HG02938 (cell line): ENCODE measurements around the gene PLD1.

Experiments
- ATAC-seq: cut with Tn5 transposase; IDR thresholded peaks from one replicate; pipeline ENCODE4 v1.9.1; 2021; ENCODE audit warnings: mild to moderate bottlenecking, moderate library complexity; ENCODE audit not compliant: unreplicated experiment

PLD1 gene

GRCh38 chr3:171678971-171679492 is 131.3 kb downstream of the PLD1 start:
- no peak for ATAC-seq

- ATAC-seq: no peak
Measured at GRCh38 chr3:171677706-171678105, 132.6 kb downstream of the PLD1 start.

- no peak for ATAC-seq
Measured at GRCh38 chr3:171676601-171677175, 133.6 kb downstream of the PLD1 start.

DNA sequence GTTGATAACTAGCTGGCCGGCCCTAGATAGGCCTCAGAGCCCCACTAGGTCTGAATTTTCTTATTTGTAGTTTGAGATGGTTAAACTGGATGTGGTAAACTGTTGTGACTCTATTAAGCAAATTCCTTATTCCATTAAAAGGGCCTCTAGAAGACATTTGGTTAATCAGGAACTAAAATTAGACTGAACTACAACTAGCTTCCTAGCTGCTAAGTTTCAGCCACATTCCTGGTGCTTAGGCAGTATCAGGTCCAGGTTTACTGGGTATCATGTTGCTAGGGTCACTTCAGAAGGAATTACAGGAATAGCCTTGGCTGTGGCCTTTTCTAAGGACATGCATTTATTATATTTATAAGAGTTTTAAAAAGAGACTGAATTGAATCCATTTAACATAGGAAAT is 136.3 kb downstream of the PLD1 start:
- ATAC-seq: no peak

GRCh38 chr3:171672538-171672937 is 137.7 kb downstream of the PLD1 start:
- no peak for ATAC-seq

DNA sequence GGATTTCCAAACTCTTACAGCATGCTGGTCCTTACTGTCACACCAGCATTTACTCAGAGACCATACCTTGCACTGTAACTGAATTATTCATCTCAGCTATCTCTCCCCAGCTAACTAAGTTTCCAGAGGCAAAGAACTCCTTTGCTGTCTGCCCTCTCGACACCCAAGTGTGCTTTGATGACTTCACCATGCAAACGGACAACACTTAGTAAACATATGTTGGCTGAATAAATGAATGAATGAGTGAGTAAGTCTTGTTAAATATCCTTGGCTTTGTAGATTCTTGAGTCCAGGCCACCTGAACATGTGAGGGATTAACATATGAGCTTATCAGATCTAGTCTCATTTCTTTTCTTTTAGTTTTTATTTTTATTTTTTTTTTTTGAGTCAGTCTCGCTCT is 138.2 kb downstream of the PLD1 start:
- no peak for ATAC-seq

- no peak for ATAC-seq
Measured at GRCh38 chr3:171671709-171672108, 138.6 kb downstream of the PLD1 start.

DNA sequence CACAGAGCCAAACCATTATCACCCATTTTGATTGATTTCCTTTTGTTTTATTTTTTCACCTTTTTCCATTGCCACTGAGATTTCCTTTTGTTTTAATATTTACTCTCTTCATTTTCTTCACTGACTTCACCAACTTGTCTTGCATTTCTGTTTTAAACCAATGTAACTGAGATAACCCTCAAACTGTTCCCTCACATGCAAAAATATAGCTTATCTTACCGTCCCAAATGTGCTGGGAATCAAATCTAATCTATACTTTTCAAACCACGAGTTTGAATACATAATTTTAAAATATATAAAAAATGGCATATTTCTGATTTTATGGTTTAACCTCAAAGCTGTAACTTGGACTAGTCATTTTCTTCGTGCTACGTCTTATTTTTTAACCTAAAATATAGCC is 143.8 kb downstream of the PLD1 start:
- no peak for ATAC-seq

- ATAC-seq: no peak
Measured at GRCh38 chr3:171663805-171664204, 146.5 kb downstream of the PLD1 start.

DNA sequence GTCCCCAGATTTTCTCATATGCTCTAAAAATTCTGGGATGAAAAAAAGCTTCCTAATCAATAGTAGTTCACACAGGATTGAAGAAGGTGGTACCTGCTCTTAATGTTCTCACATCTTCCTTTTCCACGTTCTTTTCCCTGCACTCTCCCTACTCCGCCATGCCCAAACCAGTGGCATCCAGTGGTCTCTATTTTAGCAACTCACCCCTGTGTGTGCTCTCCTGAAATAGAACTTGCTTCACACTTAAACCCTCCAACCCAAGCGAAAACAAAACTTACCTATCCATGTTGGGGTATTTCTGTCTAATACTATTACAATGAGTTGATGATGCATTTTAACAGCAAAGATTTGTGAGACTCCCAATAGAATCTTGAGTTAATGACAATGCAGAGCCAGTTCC is 148.8 kb downstream of the PLD1 start:
- ATAC-seq: no peak

DNA sequence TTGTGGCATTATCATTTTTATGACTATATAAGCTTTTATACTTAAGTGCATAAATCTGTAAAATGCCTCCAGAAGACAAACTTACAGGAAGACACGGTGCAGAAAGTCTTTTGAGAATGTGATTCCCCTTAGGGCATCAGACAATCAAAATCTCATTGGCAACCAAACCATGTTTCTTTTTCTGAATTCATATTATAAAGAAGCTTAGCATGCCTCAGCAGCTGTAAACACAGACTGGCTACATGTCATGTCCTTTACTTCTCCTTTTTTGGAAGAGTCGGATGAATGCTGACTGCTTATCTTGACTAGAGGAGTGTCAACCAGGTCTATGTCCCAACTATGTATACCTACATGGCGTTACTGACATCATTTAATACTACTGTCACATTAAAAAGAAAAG is 150.1 kb downstream of the PLD1 start:
- ATAC-seq: no peak

GRCh38 chr3:171658841-171659240 is 151.4 kb downstream of the PLD1 start:
- no peak for ATAC-seq

DNA sequence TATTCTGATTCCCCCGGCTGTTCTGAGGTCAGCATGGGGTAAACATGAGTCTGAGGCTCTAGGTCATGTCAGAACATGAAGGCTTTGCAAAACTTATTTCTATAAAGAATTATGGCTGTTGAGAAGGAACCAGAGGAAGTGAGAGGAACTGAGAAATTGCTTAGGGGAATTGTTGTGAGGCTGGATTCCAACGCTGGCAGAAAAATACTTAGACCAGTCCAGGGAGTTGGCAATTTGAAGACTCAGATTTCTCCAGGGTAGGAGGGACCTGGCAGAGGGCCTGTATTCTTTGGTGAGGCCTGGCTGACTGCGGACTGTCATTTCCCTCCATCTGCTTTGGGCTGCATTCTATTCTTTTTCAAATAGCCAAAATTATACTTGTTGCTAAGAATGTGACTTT is 155.5 kb downstream of the PLD1 start:
- ATAC-seq: no peak

DNA sequence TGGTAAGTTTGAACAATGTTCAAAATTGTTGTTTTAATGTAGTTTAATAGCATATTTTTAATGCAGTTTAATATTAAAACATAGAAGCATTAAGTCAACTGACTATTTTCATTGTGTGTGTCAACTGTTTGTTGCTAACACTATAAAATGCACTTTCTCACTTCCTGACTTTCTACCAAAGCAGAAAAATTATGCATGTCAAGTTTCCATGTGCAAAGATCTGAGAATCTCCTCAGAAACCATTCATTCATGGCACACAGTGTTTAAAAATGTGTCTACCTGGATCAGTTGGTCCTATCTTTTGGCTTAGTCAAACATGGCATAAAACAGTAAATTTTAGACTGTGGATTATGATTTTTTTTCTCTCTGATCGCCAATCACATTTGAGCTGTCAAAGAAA is 156.0 kb downstream of the PLD1 start:
- no peak for ATAC-seq

DNA sequence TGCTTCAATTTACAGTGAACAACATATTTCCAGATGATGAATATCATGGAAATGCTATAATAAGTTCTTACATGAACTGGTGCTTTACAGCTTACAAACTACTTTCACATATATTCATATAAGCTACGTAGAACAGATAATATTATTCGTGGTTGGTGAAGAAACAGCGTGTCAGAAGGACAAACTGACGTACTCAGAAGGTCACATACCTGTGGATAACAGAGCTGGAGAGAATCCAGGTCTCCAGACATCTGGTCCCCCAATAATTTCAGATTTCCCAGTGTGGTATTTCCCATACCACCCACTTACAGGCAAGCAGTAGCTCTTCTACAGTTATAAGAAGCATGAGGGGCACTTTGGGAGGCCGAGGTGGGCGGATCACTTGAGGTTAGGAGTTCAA is 156.6 kb downstream of the PLD1 start:
- ATAC-seq: no peak

DNA sequence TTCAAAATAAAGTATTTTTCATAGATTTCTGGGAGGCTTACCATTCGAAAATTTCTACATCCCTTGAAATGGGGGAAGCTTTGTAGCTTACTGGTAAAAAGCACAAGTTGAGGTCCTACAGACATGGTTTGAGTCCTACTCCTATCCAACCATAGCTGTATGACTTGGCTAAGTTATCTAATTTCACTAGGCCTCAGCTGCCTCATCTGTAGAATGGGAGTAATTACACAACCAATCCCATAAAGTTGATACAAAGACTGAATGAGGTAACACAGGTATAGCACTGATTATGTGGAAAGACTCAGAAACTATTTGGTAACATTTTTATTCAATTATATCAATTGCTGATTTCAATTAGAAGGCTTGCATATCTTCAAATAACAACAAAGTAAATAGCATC is 157.4 kb downstream of the PLD1 start:
- ATAC-seq: no peak

DNA sequence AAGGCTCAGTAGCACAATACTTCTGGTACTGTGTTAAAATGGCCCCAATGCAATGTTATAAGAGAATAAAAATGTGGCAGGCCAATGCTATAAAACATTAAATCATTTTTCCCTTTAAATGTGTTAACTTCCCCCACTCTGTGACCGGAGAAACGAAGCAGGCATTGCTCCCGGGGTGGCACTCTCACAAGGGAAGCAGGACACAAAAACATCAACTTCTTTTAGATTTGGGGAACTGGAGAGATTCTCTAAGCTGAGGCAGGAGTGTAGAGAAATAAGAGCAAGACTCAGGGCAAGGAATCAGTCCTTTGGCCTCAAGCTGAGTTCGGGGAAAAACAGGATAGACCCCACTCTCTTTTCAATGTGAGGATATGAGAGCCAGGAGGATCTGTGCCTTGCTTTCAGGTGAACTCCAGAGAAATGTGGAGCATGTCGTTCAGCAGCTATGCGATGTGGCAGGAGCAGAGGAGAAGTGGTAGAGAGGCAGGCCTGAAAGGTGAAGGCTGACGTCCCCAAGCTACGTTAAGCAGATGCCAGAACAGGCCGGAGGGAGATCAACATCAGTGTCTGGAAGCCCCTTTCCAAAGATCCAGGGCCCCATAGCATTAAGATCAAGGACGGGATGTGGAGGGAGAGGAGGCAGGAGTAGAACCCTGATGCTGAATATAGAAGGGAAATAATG is 160.2 kb downstream of the PLD1 start:
- ATAC-seq: no peak

DNA sequence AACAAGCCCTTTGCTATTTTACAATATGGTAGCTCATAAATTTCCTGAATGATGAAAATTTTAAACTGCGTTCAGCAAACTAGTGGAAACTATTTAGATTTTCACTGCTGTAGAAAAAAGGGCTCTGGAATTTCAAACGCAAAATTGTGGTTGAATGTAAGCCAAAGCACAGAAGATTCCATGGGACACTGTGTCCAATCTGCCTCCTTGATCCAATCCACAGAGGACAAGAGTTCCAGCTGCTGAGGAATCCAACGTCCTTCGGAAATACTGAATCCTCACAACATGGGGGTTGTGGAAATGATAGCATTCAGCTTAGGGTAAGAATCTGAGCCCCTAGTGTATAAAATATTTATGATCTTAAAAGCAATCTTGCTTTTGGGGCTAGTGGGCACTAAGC is 161.0 kb downstream of the PLD1 start:
- no peak for ATAC-seq

GRCh38 chr3:171648069-171648468 is 162.2 kb downstream of the PLD1 start:
- no peak for ATAC-seq

DNA sequence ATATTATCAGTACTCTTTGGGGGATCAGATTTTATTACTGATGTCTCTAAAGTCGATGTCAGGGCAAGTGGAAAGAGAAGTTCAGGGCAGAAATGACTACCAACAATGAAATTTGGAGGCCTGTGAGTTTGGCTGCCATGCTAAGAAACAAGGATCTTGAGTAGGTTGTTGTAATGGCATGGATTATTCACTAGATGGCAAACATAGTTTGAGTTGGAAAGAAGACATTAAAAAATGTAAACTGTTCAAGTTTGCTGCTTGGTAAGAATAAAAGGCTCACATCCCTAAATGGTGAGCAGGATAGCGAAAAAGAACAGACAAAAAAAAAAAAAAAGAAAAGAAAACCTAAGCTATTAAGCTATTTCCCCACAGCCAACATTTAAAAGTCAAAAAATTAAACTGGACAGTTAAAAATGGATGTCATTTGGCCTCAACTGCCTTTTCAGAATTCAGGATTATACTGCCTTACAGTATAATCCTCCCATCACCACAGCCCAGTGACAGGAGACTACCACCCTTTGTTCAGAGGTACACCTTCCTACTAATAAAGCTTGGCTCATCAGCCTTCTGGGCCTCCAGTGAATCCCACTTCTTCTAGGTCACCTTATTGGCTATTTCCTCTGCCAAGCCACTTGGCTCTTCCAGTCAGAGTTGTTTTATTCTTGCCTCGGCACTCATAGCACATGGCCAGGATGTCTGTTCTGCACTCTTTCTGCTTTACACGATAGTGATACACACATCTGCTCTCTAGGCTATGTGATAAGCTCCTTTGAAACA is 163.7 kb downstream of the PLD1 start:
- peak; percentile 51 for ATAC-seq

- ATAC-seq: no peak
Measured at GRCh38 chr3:171644681-171645080, 165.6 kb downstream of the PLD1 start.

DNA sequence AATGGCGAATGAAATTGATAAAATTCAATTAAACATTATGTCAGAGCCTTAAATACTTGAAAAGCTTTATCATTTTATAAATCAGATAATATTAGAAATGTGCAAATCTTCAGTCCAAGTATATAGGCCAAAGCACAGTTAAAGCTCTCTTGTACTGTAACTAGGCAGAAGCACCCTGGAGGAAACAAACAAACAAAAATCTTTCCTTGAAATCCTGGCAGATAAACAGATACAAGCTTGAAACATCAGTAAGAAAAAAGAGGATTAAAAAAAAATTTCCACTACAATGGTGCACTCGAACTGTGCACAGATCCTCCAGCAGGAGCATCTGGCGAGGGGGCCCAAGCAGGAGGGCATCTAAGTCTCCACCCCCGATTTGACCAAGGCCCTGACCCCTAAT is 166.6 kb downstream of the PLD1 start:
- ATAC-seq: no peak
